Tibial artery (tissue), 4 donors: ENCODE measurements around the gene PRTG.
"Not testable (repeated sequence)": the region's sequence is repeated elsewhere in the genome, so short reads cannot be mapped to it uniquely, and the experiment has no call there.

Experiments
- DNase-seq, 2 donors: peaks; one replicate each; pipeline ENCODE4 v3.0.0-alpha.2; 2019
- H3K27ac ChIP-seq, 2 donors: fragments of 200-600 bp; sonication (generic) in 1 of 2; 1 replicate in 1 of 2; 2 replicates in 1 of 2; pipeline ENCODE4 v1.5.1; 2018 to 2019; ENCODE audit warnings: mild to moderate bottlenecking in 1 of 2
- H3K27me3 ChIP-seq, 2 donors: fragments of 200-600 bp; sonication (generic) in 1 of 2; one replicate each; pipeline versions ENCODE4 v1.5.1 to v1.6.0; 2016 to 2019
- H3K36me3 ChIP-seq, 3 donors: fragments of 200-600 bp; sonication (generic) in 2 of 3; one replicate each; pipeline ENCODE4 v1.5.1; 2016 to 2019; ENCODE audit warnings: mild to moderate bottlenecking in 2 of 3
- H3K4me1 ChIP-seq, 4 donors: fragments of 200-600 bp; sonication (generic) in 2 of 4; 1 replicate in 3 of 4; 2 replicates in 1 of 4; pipeline ENCODE4 v1.5.1; 2016 to 2019
- H3K4me3 ChIP-seq, 2 donors: fragments of 200-600 bp; sonication (generic) in 1 of 2; 1 replicate in 1 of 2; 2 replicates in 1 of 2; pipeline ENCODE4 v1.5.1; 2018 to 2019; ENCODE audit warnings: mild to moderate bottlenecking in 2 of 2
- H3K9me3 ChIP-seq, 3 donors: fragments of 200-600 bp; sonication (generic) in 1 of 3; one replicate each; pipeline ENCODE4 v1.5.1; 2016 to 2019
- CTCF ChIP-seq, 2 experiments: fragments of 200-600 bp in 1 of 2; fragments of 450-650 bp in 1 of 2; IDR thresholded peaks; one replicate each; pipeline ENCODE4 v1.5.1; 2017 to 2019; ENCODE audit warnings: antibody characterized with exemption in 2 of 2, mild to moderate bottlenecking in 1 of 2, moderate library complexity in 1 of 2
- intact Hi-C: fragments of 100-400 bp; cut with DNase I; formaldehyde crosslinking; loops from one replicate; pipeline ENCODE4 v1.15.0; 2023; ENCODE audit warnings: low total_unique reads

Gene PRTG

DNA sequence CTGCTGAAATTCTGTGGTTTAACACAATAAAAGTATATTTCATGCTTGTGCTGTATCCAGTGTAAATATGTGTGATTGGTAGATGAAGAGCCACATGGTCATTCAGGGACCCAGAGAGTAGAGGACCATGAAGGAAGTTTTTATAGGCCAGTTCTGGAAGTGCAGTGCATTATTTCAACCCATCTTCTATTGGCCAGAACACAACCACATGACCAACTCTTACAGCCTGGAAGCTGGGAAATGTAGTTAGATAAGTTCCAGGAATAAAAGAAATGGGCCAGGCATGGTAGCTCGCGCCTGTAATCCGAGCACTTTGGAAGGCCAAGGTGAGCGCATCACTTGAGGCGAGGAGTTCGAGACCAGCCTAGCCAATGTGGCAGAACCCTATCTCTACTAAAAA lies 21.4 kb upstream of the PRTG start:
- Histone ChIP-seq H3K36me3 (no peaks in the 10 kb centered on the region), H3K4me3 (no peak overlapping the region), H3K27me3 (no peaks in the 10 kb centered on the region), H3K9me3 (no peaks in the 10 kb centered on the region), H3K4me1 (no peaks in the 10 kb centered on the region), H3K27ac (no peak overlapping the region)
- no peak for TF ChIP-seq CTCF (IDR thresholded peaks at IDR 0.05)
- no peak for DNase-seq
- intact Hi-C loops: no loop called here

DNA sequence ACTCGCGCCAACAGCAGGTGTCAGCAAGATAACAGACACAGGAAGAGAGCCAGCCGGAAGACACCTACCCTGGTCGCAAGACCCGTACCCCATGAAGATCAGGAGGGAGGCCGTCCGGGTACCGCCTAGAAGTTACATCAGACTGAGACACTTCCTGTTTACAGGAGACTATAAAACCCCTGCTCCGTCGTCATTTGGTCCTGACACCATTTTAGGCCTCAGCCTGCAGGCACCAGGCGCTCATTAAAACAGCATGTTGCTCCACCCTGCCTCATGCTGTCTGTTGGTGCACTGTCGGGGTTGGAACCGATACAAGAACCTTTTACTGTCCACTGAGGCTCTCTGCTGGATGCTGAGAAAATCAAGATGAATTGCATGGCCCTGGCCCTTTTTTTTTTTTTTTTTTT lies 15.6 kb upstream of the PRTG start:
- DNase-seq: no peak
- Histone ChIP-seq H3K27ac (no peak overlapping the region), H3K4me1 (no peaks in the 10 kb centered on the region), H3K36me3 (no peaks in the 10 kb centered on the region), H3K9me3 (no peaks in the 10 kb centered on the region), H3K27me3 (no peaks in the 10 kb centered on the region), H3K4me3 (no peak overlapping the region)
- intact Hi-C loops: no loop called here
- TF ChIP-seq CTCF (IDR thresholded peaks at IDR 0.05): no peak

GRCh38 chr15:55753433-55753832 lies 10.5 kb upstream of the PRTG start:
- H3K4me3 ChIP-seq, H3K4me1 ChIP-seq, DNase-seq, H3K36me3 ChIP-seq, H3K27me3 ChIP-seq, intact Hi-C loops, H3K27ac ChIP-seq, H3K9me3 ChIP-seq: not testable (repeated sequence)

GRCh38 chr15:55750706-55751105 lies 7.8 kb upstream of the PRTG start:
- intact Hi-C loops: no loop called here
- Histone ChIP-seq H3K27ac (no peak overlapping the region), H3K4me1 (no peaks in the 10 kb centered on the region), H3K36me3 (no peaks in the 10 kb centered on the region), H3K9me3 (no peaks in the 10 kb centered on the region), H3K27me3 (no peaks in the 10 kb centered on the region), H3K4me3 (no peak overlapping the region)
- no peak for TF ChIP-seq CTCF (IDR thresholded peaks at IDR 0.05)
- DNase-seq: no peak

- intact Hi-C loops: no loop called here
- Histone ChIP-seq H3K4me1 (peaks cover 0 to 20% (median 12%) of the 10 kb centered on the region in 4 donors), H3K4me3 (peak overlapping the region; percentile 67 to 94), H3K27me3 (no peaks in the 10 kb centered on the region), H3K36me3 (no peaks in the 10 kb centered on the region), H3K9me3 (no peaks in the 10 kb centered on the region), H3K27ac (peak overlapping the region; percentile 22 to 72)
- no peak for TF ChIP-seq CTCF (IDR thresholded peaks at IDR 0.05)
- no peak for DNase-seq
These were observed 1.0 kb upstream of the PRTG start for GRCh38 chr15:55743729-55744655.

GRCh38 chr15:55742498-55742926 lies 440 bp downstream of the PRTG start:
- no peak for DNase-seq
- peak overlapping the region; percentile 22 to 72 for H3K27ac ChIP-seq
- H3K9me3 ChIP-seq: no peaks in the 10 kb centered on the region
- intact Hi-C loops: no loop called here
- peaks cover 0 to 20% (median 12%) of the 10 kb centered on the region in 4 donors for H3K4me1 ChIP-seq
- peak overlapping the region; percentile 67 to 94 for H3K4me3 ChIP-seq
- no peaks in the 10 kb centered on the region for H3K27me3 ChIP-seq
- TF ChIP-seq CTCF (IDR thresholded peaks at IDR 0.05): no peak
- no peaks in the 10 kb centered on the region for H3K36me3 ChIP-seq
